Kidney epithelial cell (primary cell): ENCODE measurements around the gene INTU. TPM values are rescaled to one million over a fixed set of nuclear protein-coding genes. Genes with fewer than 3 reads are reported as not detected.

ENCODE experiments used
- DNase-seq: peaks from one replicate; pipeline ENCODE4 v3.0.0-alpha.2; 2010; ENCODE audit warnings: low read depth
- H3K27me3 ChIP-seq: 2 replicates; pipeline ENCODE4 v1.6.0; 2011; ENCODE audit warnings: low read length; ENCODE audit not compliant: control insufficient read depth, insufficient read depth
- H3K36me3 ChIP-seq: 2 replicates; pipeline ENCODE4 v1.5.1; 2011; ENCODE audit warnings: low read length; ENCODE audit not compliant: control insufficient read depth, insufficient read depth
- H3K4me3 ChIP-seq: 2 replicates; pipeline ENCODE4 v1.5.1; 2011; ENCODE audit warnings: low read depth, mild to moderate bottlenecking, control low read depth, low read length
- CTCF ChIP-seq: IDR thresholded peaks from 2 replicates; pipeline ENCODE4 v1.5.1; 2011; ENCODE audit warnings: mild to moderate bottlenecking, moderate library complexity, low read length, control low read depth, inconsistent platforms; ENCODE audit not compliant: insufficient read depth, poor library complexity, severe bottlenecking
- total RNA-seq: library from RNA; depleted of rRNA; stranded (reverse); fragments of >200 nt; gene quantifications from 2 replicates; pipeline ENCODE4 v1.2.3, GENCODE V29; 2015

The INTU gene
- total RNA-seq, 1 donor from 2014 or later = 6.4 TPM

- TF ChIP-seq CTCF = no peak
- no peak for DNase-seq
- peak overlapping the region; percentile 77 for H3K4me3 ChIP-seq
- no peaks in the 10 kb centered on the region for H3K27me3 ChIP-seq
- no peaks in the 10 kb centered on the region for H3K36me3 ChIP-seq
Measured at GRCh38 chr4:127622621-127622920, 10.2 kb upstream of the INTU start.

DNA sequence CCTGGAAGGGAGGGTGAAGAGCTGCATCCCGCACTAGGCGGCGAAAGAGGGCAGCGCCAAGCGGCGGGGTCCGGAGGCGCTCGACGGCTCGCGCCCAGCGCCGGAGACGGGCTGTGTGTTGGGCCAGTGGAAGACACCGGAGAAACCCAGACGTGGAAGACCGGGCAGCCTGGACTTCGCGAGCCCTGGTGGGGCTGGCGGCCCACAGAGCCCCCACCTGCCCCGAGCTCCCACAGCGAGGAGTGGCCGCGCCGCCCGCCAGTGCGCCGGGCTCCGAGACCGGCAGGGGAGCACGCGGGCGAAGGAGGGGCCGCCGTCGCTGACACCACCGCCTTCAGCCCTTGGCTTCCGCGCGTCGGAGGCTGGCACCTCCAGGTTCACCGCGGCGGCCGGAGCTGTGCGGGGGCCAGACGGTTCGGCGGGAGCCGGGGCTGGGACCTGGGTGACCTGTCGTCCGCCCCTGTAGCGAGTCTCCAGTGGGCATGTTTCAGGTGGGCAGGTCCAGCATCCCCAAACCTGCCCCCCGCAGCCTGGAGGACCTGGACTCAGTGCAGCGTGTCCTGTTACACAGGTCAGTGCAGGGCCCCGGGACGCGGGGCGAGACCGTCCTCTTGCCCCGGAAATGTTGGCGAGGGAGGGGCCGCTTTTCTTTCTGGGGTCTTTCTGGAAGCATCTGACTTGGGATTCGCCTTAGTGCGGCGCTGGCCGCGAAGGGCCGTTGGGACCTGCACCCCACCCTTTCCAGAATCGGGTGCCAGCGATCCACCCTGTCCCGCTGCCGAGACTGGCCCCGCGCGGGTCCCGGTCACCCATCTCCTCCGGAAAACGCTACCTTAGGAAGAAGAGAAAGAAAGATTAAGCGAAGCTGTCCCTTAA is 9.6 kb upstream of the INTU start:
- H3K4me3 ChIP-seq = peak overlapping the region; percentile 77
- TF ChIP-seq CTCF = peak; percentile 38
- no peak for DNase-seq
- H3K36me3 ChIP-seq = no peaks in the 10 kb centered on the region
- no peaks in the 10 kb centered on the region for H3K27me3 ChIP-seq

DNA sequence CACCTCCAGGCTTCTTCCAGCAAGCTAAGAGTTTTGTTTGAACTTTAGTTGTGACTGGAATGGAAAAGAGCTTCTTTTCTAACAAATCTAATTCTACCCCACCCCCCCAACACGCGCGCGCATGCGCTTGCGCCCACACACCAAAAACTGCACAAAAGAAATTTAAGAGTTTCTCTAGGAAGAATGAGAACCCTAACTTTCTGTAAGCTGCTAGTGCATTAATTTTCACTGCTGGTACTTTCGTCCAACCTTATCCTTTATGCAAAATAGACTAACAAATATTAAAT is 9.0 kb upstream of the INTU start:
- H3K4me3 ChIP-seq = peak overlapping the region; percentile 77
- no peaks in the 10 kb centered on the region for H3K27me3 ChIP-seq
- no peaks in the 10 kb centered on the region for H3K36me3 ChIP-seq
- DNase-seq = no peak
- TF ChIP-seq CTCF = no peak

DNA sequence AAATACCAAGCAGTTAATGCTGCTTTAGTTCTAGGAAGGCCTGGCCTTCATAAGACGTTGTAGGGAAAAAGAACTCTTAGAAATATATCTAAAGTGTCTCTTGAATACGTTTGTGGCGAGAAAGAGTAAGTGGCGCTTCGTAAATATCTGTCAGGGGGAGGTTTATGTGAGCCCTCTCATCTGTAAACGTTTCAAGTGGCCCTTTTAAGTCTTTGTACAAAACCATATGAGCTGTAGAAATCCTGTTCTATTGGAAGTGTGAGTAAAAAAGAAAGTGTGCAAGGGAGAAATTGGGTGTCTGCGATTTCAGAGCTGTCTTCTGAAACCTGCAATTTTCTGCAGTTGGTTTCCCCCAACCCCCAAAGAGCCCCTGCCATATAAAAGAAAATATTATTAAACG is 8.6 kb upstream of the INTU start:
- Histone ChIP-seq H3K36me3 (no peaks in the 10 kb centered on the region), H3K4me3 (no peak overlapping the region), H3K27me3 (no peaks in the 10 kb centered on the region)
- no peak for TF ChIP-seq CTCF
- DNase-seq = no peak

- TF ChIP-seq CTCF = no peak
- no peaks in the 10 kb centered on the region for H3K27me3 ChIP-seq
- DNase-seq = no peak
- H3K4me3 ChIP-seq = no peak overlapping the region
- no peaks in the 10 kb centered on the region for H3K36me3 ChIP-seq
Measured at GRCh38 chr4:127629371-127629770, 3.4 kb upstream of the INTU start.

DNA sequence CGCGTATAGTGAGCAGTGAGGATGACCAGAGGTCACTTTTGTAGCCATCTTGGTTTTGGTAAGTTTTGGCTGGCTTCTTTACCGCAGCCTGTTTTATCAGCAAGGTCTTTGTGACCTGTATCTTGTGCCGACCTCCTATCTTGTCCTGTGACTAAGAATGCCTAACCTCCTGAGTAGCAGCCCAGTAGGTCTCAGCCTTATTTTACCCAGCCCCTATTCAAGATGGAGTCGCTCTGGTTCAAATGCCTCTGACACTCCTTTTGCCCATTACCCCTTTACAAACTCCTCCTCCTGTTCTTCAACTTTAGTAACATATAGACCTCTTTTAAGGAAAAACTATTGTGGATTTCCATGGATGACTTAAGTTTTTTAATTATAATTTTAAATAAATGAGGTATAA is 2.6 kb upstream of the INTU start:
- H3K4me3 ChIP-seq = no peak overlapping the region
- H3K27me3 ChIP-seq = no peaks in the 10 kb centered on the region
- H3K36me3 ChIP-seq = no peaks in the 10 kb centered on the region
- no peak for DNase-seq
- TF ChIP-seq CTCF = no peak
